ENCODE results near the gene DPF3. TPM values are rescaled to one million over a fixed set of nuclear protein-coding genes. Genes with fewer than 3 reads are reported as not detected.

DPF3 gene
- total and polyA plus RNA-seq, 5 donors from 2014 or later, result 0.11 to 2.0 (median 0.49) TPM; not detected in 1

GRCh38 chr14:72741826-72742117, 152.1 kb downstream of the DPF3 start:
- Mint-ChIP-seq H3K27me3 (no peaks in the 10 kb centered on the region), H3K27ac (no peak overlapping the region), H3K4me1 (peaks cover 0 to 3% (median 0%) of the 10 kb centered on the region in 4 donors), H3K9me3 (no peaks in the 10 kb centered on the region), H3K36me3 (no peaks in the 10 kb centered on the region), H3K4me3 (no peak overlapping the region)
- no peak overlapping the region for H3K27ac ChIP-seq (ENCODE audit: insufficient read depth, low read length, poor library complexity, severe bottlenecking)
- H3K36me3 ChIP-seq (ENCODE audit: control insufficient read depth, insufficient read depth, low read length), result no peaks in the 10 kb centered on the region
- H3K4me1 ChIP-seq (ENCODE audit: control insufficient read depth, insufficient read depth, low read length, poor library complexity, severe bottlenecking), result no peaks in the 10 kb centered on the region
- no peak for ATAC-seq (ENCODE audit: low read depth in 2 of 2)
- H3K27me3 ChIP-seq (ENCODE audit: control insufficient read depth, insufficient read depth, low read length), result no peaks in the 10 kb centered on the region
- no peaks in the 10 kb centered on the region for H3K9me3 ChIP-seq (ENCODE audit: control insufficient read depth in 2 of 2, low read length in 2 of 2)
- DNase-seq, result no peak
- no peak overlapping the region for H3K4me3 ChIP-seq (ENCODE audit: low read depth, low read length)

- Histone ChIP-seq H3K4me3 (ENCODE audit: low read depth, low read length) (no peak overlapping the region), H3K9me3 (ENCODE audit: control insufficient read depth in 2 of 2, low read length in 2 of 2) (no peaks in the 10 kb centered on the region), H3K27ac (ENCODE audit: insufficient read depth, low read length, poor library complexity, severe bottlenecking) (no peak overlapping the region), H3K36me3 (ENCODE audit: control insufficient read depth, insufficient read depth, low read length) (no peaks in the 10 kb centered on the region), H3K27me3 (ENCODE audit: control insufficient read depth, insufficient read depth, low read length) (no peaks in the 10 kb centered on the region), H3K4me1 (ENCODE audit: control insufficient read depth, insufficient read depth, low read length, poor library complexity, severe bottlenecking) (no peaks in the 10 kb centered on the region)
- Mint-ChIP-seq H3K36me3 (no peaks in the 10 kb centered on the region), H3K27ac (no peak overlapping the region), H3K4me3 (no peak overlapping the region), H3K9me3 (no peaks in the 10 kb centered on the region), H3K4me1 (peaks cover 0 to 3% (median 0%) of the 10 kb centered on the region in 4 donors), H3K27me3 (peaks cover 2% of the 10 kb centered on the region)
- ATAC-seq (ENCODE audit: low read depth in 2 of 2) (no peak), DNase-seq (no peak)
These were observed 152.7 kb downstream of the DPF3 start for GRCh38 chr14:72740966-72741825.

- ATAC-seq (ENCODE audit: low read depth in 2 of 2), result no peak
- no peak overlapping the region for H3K4me3 Mint-ChIP-seq
- no peak for DNase-seq
- no peak overlapping the region for H3K27ac Mint-ChIP-seq
- H3K27ac ChIP-seq (ENCODE audit: insufficient read depth, low read length, poor library complexity, severe bottlenecking), result no peak overlapping the region
- H3K27me3 Mint-ChIP-seq, result peaks cover 4% of the 10 kb centered on the region
- H3K36me3 ChIP-seq (ENCODE audit: control insufficient read depth, insufficient read depth, low read length), result no peaks in the 10 kb centered on the region
- H3K27me3 ChIP-seq (ENCODE audit: control insufficient read depth, insufficient read depth, low read length), result no peaks in the 10 kb centered on the region
- no peaks in the 10 kb centered on the region for H3K9me3 ChIP-seq (ENCODE audit: control insufficient read depth in 2 of 2, low read length in 2 of 2)
- no peaks in the 10 kb centered on the region for H3K4me1 ChIP-seq (ENCODE audit: control insufficient read depth, insufficient read depth, low read length, poor library complexity, severe bottlenecking)
- no peak overlapping the region for H3K4me3 ChIP-seq (ENCODE audit: low read depth, low read length)
- no peaks in the 10 kb centered on the region for H3K36me3 Mint-ChIP-seq
- H3K9me3 Mint-ChIP-seq, result no peaks in the 10 kb centered on the region
- H3K4me1 Mint-ChIP-seq, result peaks cover 0 to 3% (median 0%) of the 10 kb centered on the region in 4 donors
These were observed 153.4 kb downstream of the DPF3 start for GRCh38 chr14:72740504-72740961.

- Histone ChIP-seq H3K27me3 (ENCODE audit: control insufficient read depth, insufficient read depth, low read length) (no peaks in the 10 kb centered on the region), H3K27ac (ENCODE audit: insufficient read depth, low read length, poor library complexity, severe bottlenecking) (no peak overlapping the region), H3K4me1 (ENCODE audit: control insufficient read depth, insufficient read depth, low read length, poor library complexity, severe bottlenecking) (no peaks in the 10 kb centered on the region), H3K4me3 (ENCODE audit: low read depth, low read length) (no peak overlapping the region), H3K36me3 (ENCODE audit: control insufficient read depth, insufficient read depth, low read length) (no peaks in the 10 kb centered on the region), H3K9me3 (ENCODE audit: control insufficient read depth in 2 of 2, low read length in 2 of 2) (no peaks in the 10 kb centered on the region)
- no peak for DNase-seq
- H3K36me3 Mint-ChIP-seq, result no peaks in the 10 kb centered on the region
- H3K27ac Mint-ChIP-seq, result no peak overlapping the region
- H3K4me3 Mint-ChIP-seq, result no peak overlapping the region
- H3K9me3 Mint-ChIP-seq, result no peaks in the 10 kb centered on the region
- H3K27me3 Mint-ChIP-seq, result peaks cover 4% of the 10 kb centered on the region
- no peak for ATAC-seq (ENCODE audit: low read depth in 2 of 2)
- peaks cover 0 to 3% (median 0%) of the 10 kb centered on the region in 4 donors for H3K4me1 Mint-ChIP-seq
These were observed 154.2 kb downstream of the DPF3 start for GRCh38 chr14:72739446-72740405.

GRCh38 chr14:72738161-72738611, 155.7 kb downstream of the DPF3 start:
- DNase-seq (no peak), ATAC-seq (ENCODE audit: low read depth in 2 of 2) (no peak)
- Histone ChIP-seq H3K9me3 (ENCODE audit: control insufficient read depth in 2 of 2, low read length in 2 of 2) (no peaks in the 10 kb centered on the region), H3K27me3 (ENCODE audit: control insufficient read depth, insufficient read depth, low read length) (no peaks in the 10 kb centered on the region), H3K27ac (ENCODE audit: insufficient read depth, low read length, poor library complexity, severe bottlenecking) (no peak overlapping the region), H3K4me3 (ENCODE audit: low read depth, low read length) (no peak overlapping the region), H3K4me1 (ENCODE audit: control insufficient read depth, insufficient read depth, low read length, poor library complexity, severe bottlenecking) (no peaks in the 10 kb centered on the region), H3K36me3 (ENCODE audit: control insufficient read depth, insufficient read depth, low read length) (no peaks in the 10 kb centered on the region)
- H3K36me3 Mint-ChIP-seq, result no peaks in the 10 kb centered on the region
- peak overlapping the region in 1 of 3 donors; percentile 60 for H3K27ac Mint-ChIP-seq
- H3K9me3 Mint-ChIP-seq, result no peaks in the 10 kb centered on the region
- H3K27me3 Mint-ChIP-seq, result peaks cover 4% of the 10 kb centered on the region
- H3K4me1 Mint-ChIP-seq, result peaks cover 0 to 3% (median 0%) of the 10 kb centered on the region in 4 donors
- H3K4me3 Mint-ChIP-seq, result no peak overlapping the region

GRCh38 chr14:72737560-72737943, 156.3 kb downstream of the DPF3 start:
- Mint-ChIP-seq H3K27ac (peak overlapping the region in 1 of 3 donors; percentile 3), H3K9me3 (no peaks in the 10 kb centered on the region), H3K4me3 (no peak overlapping the region), H3K4me1 (peaks cover 0 to 3% (median 0%) of the 10 kb centered on the region in 4 donors), H3K36me3 (no peaks in the 10 kb centered on the region), H3K27me3 (peaks cover 4% of the 10 kb centered on the region)
- H3K4me3 ChIP-seq (ENCODE audit: low read depth, low read length), result no peak overlapping the region
- H3K36me3 ChIP-seq (ENCODE audit: control insufficient read depth, insufficient read depth, low read length), result no peaks in the 10 kb centered on the region
- ATAC-seq (ENCODE audit: low read depth in 2 of 2), result no peak
- H3K27me3 ChIP-seq (ENCODE audit: control insufficient read depth, insufficient read depth, low read length), result no peaks in the 10 kb centered on the region
- no peaks in the 10 kb centered on the region for H3K4me1 ChIP-seq (ENCODE audit: control insufficient read depth, insufficient read depth, low read length, poor library complexity, severe bottlenecking)
- DNase-seq, result no peak
- no peak overlapping the region for H3K27ac ChIP-seq (ENCODE audit: insufficient read depth, low read length, poor library complexity, severe bottlenecking)
- H3K9me3 ChIP-seq (ENCODE audit: control insufficient read depth in 2 of 2, low read length in 2 of 2), result no peaks in the 10 kb centered on the region

- Histone ChIP-seq H3K4me1 (ENCODE audit: control insufficient read depth, insufficient read depth, low read length, poor library complexity, severe bottlenecking) (no peaks in the 10 kb centered on the region), H3K27ac (ENCODE audit: insufficient read depth, low read length, poor library complexity, severe bottlenecking) (no peak overlapping the region), H3K27me3 (ENCODE audit: control insufficient read depth, insufficient read depth, low read length) (no peaks in the 10 kb centered on the region), H3K4me3 (ENCODE audit: low read depth, low read length) (no peak overlapping the region), H3K36me3 (ENCODE audit: control insufficient read depth, insufficient read depth, low read length) (no peaks in the 10 kb centered on the region), H3K9me3 (ENCODE audit: control insufficient read depth in 2 of 2, low read length in 2 of 2) (no peaks in the 10 kb centered on the region)
- no peaks in the 10 kb centered on the region for H3K9me3 Mint-ChIP-seq
- H3K36me3 Mint-ChIP-seq, result no peaks in the 10 kb centered on the region
- no peak overlapping the region for H3K27ac Mint-ChIP-seq
- H3K27me3 Mint-ChIP-seq, result peaks cover 4% of the 10 kb centered on the region
- no peak for DNase-seq
- peaks cover 0 to 3% (median 0%) of the 10 kb centered on the region in 4 donors for H3K4me1 Mint-ChIP-seq
- no peak for ATAC-seq (ENCODE audit: low read depth in 2 of 2)
- no peak overlapping the region for H3K4me3 Mint-ChIP-seq
These were observed 156.9 kb downstream of the DPF3 start for GRCh38 chr14:72736786-72737559.

Data from CD4-positive, CD25-positive, alpha-beta regulatory T cell (primary cell).